Measurements from ENCODE around the gene CTIF.
A peak's percentile ranks its signal among the peaks of the same experiment; 100 is the strongest.
"Not testable (repeated sequence)": the region's sequence is repeated elsewhere in the genome, so short reads cannot be mapped to it uniquely, and the experiment has no call there.

The CTIF gene

GRCh38 chr18:48538531-48539405, at the start of gene CTIF:
Gene CTIF (plus strand): TSS chr18:48539031. CDS start chr18:48619566, 80,535 bp downstream.
- peak in 1 of 2 donors; percentile 15 for DNase-seq (ENCODE audit: low read depth in 2 of 2, low spot score in 1 of 2)

GRCh38 chr18:48490641-48491293, 48.1 kb upstream of the CTIF start:
- DNase-seq (ENCODE audit: low read depth in 2 of 2, low spot score in 1 of 2): no peak

- no peak for DNase-seq (ENCODE audit: low read depth in 2 of 2, low spot score in 1 of 2)
Observed at GRCh38 chr18:48492880-48493279, 46.0 kb upstream of the CTIF start.

GRCh38 chr18:48493434-48494230, 45.2 kb upstream of the CTIF start:
- no peak for DNase-seq (ENCODE audit: low read depth in 2 of 2, low spot score in 1 of 2)

DNA sequence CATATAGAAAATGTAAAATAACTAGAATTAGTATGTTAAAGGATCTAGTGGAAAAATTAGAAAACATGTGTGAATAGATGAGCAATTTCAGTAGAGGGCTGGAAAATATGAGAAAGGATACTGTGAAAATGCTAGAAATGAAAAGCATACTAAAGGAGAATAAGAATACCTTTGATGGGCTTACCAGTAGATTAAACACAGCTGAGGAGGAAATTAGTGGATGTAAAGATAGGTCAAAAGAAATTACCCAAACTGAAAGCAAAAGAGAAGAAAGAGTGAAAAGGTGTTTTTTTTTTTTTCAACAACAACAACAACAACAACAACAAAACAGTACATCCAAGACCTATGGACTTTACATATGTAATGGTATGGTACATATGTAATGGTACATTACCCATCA, 41.0 kb upstream of the CTIF start:
- DNase-seq (ENCODE audit: low read depth in 2 of 2, low spot score in 1 of 2): no peak

DNA sequence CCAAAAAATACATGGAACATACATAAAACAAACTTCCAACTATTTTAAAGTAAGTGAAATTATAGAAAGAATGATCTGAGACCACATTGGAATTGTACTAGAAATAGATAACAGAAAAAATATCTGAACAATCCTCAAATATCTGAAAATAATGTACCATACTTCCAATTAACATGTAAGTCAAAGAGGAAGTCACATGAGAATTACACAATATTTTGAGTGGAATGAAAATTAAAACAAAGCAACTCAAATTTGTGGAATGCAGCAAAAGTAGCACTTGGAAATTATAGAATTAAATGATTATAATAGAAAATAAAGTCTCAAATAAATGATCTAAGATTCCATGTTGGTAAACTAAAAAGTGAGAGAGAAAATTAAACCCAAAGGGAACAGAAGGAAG, 38.3 kb upstream of the CTIF start:
- no peak for DNase-seq (ENCODE audit: low read depth in 2 of 2, low spot score in 1 of 2)

- DNase-seq (ENCODE audit: low read depth in 2 of 2, low spot score in 1 of 2): no peak
Observed at GRCh38 chr18:48502906-48503305, 35.9 kb upstream of the CTIF start.

- DNase-seq (ENCODE audit: low read depth in 2 of 2, low spot score in 1 of 2): no peak
Observed at GRCh38 chr18:48504819-48505218, 34.0 kb upstream of the CTIF start.

GRCh38 chr18:48506983-48507568, 31.8 kb upstream of the CTIF start:
- not testable (repeated sequence) for DNase-seq (ENCODE audit: low read depth in 2 of 2, low spot score in 1 of 2)

DNA sequence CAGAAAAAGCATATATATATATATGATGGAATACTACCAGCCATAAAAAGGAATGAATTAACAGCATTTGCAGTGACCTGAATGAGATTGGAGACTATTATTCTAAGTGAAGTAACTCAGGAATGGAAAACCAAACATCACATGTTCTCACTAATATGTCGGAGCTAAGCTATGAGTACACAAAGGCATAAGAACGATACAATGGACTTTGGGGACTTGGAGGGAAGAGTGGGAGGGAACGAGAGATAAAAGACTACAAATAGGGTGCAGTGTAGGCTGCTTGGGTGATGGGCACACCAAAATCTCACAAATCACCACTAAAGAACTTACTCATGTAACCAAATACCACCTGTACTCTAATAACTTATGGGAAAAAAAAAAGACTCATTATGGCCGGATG, 26.3 kb upstream of the CTIF start:
- DNase-seq (ENCODE audit: low read depth in 2 of 2, low spot score in 1 of 2): not testable (repeated sequence)

DNA sequence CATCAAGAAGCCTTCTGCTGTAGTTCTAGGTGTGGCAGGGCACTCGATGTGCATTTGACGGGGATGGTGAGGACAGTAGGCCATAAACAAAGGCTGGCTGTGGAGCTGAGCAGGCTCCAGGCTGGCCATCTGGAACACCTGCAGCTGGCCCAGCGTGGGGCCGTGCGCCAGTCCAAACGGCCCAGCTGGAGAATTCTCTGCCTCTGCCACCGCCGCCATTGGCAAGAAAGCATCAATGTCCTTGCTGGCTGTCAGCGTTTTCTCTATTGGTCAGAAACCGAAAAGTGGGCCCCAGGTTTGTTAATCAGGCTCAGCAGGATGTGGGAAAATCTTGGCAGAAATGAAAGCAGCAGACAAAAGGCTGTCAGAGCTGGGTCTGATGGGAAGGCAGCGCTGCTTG, 24.0 kb upstream of the CTIF start:
- DNase-seq (ENCODE audit: low read depth in 2 of 2, low spot score in 1 of 2): no peak

GRCh38 chr18:48517048-48517447, 21.8 kb upstream of the CTIF start:
- no peak for DNase-seq (ENCODE audit: low read depth in 2 of 2, low spot score in 1 of 2)

- no peak for DNase-seq (ENCODE audit: low read depth in 2 of 2, low spot score in 1 of 2)
Observed at GRCh38 chr18:48519431-48520100, 19.3 kb upstream of the CTIF start.

DNA sequence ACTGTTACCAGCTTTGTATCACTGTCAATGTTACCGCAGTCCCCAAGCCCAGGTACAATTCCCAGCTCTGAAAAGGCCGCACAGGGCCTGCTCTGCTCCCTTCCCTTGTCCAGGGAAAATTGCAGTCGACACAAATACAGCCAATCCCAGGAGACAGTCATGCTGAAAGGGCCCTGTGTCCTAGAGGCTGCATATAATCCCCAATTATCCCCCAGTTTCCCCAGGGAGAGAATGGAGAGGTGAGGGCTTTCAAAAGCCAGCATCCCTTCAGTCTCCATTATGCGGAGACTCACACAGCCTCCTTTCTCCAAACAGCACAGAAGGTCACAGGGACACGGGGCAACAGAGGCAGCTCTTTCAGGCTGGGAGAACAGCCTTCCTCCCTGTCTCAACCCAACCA, 17.1 kb upstream of the CTIF start:
- DNase-seq (ENCODE audit: low read depth in 2 of 2, low spot score in 1 of 2): no peak

DNA sequence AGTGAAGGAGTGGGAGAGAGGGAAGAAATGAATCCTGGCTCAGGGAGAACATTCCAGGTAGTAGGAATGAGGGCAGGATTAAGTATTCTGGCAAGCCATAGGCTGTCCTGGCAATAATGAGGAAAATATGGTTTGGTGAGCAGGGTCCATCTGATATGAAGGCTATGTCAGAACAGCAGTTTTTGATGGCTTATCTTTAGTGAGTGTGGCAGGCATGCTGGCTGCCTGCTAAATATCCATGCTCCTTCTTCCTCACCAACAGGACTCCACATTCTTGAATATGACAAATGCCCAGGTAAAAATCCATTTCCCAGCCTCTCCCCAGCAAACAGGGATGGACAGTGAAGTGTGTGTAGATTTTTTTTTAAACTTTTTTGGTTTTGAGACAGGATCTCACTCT, 13.2 kb upstream of the CTIF start:
- DNase-seq (ENCODE audit: low read depth in 2 of 2, low spot score in 1 of 2): no peak

- no peak for DNase-seq (ENCODE audit: low read depth in 2 of 2, low spot score in 1 of 2)
Observed at GRCh38 chr18:48527461-48527860, 11.4 kb upstream of the CTIF start.

DNA sequence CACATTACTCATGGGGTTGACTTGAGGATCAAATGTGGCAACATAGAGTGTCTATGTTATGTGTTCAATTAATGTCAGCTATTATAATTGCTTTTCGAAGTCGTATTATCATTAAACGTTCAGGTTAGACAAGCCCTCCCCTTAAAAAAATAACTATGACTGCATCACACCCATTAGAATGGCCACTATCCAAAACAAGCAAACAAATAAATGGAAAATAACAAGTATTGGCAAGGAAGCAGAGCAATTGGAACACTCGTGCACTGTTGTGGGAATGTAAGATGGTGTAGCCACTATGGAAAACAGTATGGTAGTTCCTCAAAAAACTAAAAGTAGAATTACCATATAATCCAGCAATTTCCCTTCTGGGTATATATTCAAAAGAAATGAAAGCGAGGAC, 10.0 kb upstream of the CTIF start:
- DNase-seq (ENCODE audit: low read depth in 2 of 2, low spot score in 1 of 2): no peak

DNA sequence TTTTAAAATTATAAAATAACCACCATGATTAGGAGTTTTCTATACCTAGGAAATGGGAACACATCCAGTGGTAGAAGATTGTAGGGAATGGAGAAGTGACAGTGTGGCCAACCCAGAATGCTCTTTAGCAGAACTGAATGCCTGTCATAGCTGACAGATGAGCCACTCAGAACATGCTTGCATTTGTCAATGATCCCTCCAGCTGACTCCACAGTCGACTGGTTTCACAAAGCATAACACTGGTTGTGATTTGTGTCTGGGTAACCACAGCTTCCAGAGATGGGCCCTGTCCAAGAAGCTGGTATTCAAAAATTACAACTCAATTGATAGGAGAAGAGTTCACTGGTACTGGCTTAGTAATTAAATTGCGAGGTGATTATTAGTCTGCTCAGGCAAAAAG, 9.0 kb upstream of the CTIF start:
- DNase-seq (ENCODE audit: low read depth in 2 of 2, low spot score in 1 of 2): no peak

- no peak for DNase-seq (ENCODE audit: low read depth in 2 of 2, low spot score in 1 of 2)
Observed at GRCh38 chr18:48530399-48531081, 8.3 kb upstream of the CTIF start.

DNA sequence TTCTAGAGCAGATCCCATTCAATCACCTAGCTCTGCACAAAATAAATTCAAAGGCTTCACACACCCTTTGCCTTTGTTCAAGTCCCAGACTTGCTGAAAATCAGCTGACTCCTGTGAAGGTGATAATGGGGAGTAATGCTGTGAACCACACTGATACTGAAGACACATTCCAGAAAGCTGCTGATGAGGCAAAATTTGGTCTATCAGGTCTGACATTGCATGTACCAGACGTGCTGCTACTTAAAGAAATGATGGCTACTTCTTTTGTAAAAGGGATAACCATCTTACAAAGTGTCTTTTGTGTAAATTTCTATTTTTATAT, 7.8 kb upstream of the CTIF start:
- no peak for DNase-seq (ENCODE audit: low read depth in 2 of 2, low spot score in 1 of 2)

Measured in stimulated activated CD8-positive, alpha-beta memory T cell treated with anti-CD3 and anti-CD28 coated beads, Interleukin-4, amount 100 ng/mL, for 1 hour (primary cell).